HG03432 (cell line): ENCODE data around the gene ANP32E.

Experiments
- ATAC-seq: cut with Tn5 transposase; IDR thresholded peaks from one replicate; pipeline ENCODE4 v1.9.1; 2021; ENCODE audit warnings: mild to moderate bottlenecking, moderate library complexity; ENCODE audit not compliant: unreplicated experiment

Gene ANP32E

GRCh38 chr1:150171801-150172200 is 64.1 kb downstream of the ANP32E start:
- ATAC-seq, result no peak

GRCh38 chr1:150168960-150169601 is 66.8 kb downstream of the ANP32E start:
- no peak for ATAC-seq
